Neuron (in vitro differentiated cells): ENCODE measurements around the gene OR6V1.

Experiments
- H2AFZ ChIP-seq: one replicate; pipeline ENCODE4 v1.6.1; 2013; ENCODE audit warnings: low read depth, mild to moderate bottlenecking, inconsistent platforms, low read length, moderate library complexity
- H3K27me3 ChIP-seq: one replicate; pipeline ENCODE4 v1.6.1; 2013; ENCODE audit warnings: low read length; ENCODE audit not compliant: insufficient read depth
- H3K36me3 ChIP-seq: one replicate; pipeline ENCODE4 v1.6.1; 2013; ENCODE audit warnings: low read length; ENCODE audit not compliant: insufficient read depth
- H3K4me1 ChIP-seq: one replicate; pipeline ENCODE4 v1.6.1; 2013; ENCODE audit warnings: low read length; ENCODE audit not compliant: insufficient read depth
- H3K4me3 ChIP-seq: 2 replicates; pipeline ENCODE4 v1.5.1; 2013; ENCODE audit warnings: mild to moderate bottlenecking, low read length, moderate library complexity
- H3K9me3 ChIP-seq: one replicate; pipeline ENCODE4 v1.6.1; 2013; ENCODE audit warnings: low read length

The OR6V1 gene, protein sequence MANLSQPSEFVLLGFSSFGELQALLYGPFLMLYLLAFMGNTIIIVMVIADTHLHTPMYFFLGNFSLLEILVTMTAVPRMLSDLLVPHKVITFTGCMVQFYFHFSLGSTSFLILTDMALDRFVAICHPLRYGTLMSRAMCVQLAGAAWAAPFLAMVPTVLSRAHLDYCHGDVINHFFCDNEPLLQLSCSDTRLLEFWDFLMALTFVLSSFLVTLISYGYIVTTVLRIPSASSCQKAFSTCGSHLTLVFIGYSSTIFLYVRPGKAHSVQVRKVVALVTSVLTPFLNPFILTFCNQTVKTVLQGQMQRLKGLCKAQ

DNA sequence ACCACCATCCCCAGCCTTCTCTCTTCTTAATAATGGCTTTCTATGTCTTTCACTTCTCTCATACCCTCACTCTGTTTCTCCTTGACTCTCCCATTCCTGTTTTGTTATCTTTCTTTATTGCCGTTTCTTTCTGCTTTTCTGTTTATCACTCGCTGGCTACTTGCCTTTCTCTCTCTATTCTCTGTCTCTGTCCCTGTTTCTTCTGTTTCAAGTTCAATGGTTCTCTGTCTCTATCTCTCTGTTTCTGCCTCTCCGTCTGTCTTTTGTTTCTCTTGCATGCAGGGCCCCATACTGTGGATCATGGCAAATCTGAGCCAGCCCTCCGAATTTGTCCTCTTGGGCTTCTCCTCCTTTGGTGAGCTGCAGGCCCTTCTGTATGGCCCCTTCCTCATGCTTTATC, at the start of gene OR6V1:
TSS of gene OR6V1 (plus strand) at position 301 of the 400 bp plus-strand sequence. CDS start at position 301, 0 bp downstream.
- Histone ChIP-seq H2AFZ (no peak within 1 kb of the TSS), H3K27me3 (no peaks in the 10 kb centered on the region), H3K4me1 (no peaks in the 10 kb centered on the region), H3K36me3 (no peaks in the 10 kb centered on the region), H3K4me3 (no peak within 1 kb of the TSS), H3K9me3 (no peaks in the 10 kb centered on the region)

DNA sequence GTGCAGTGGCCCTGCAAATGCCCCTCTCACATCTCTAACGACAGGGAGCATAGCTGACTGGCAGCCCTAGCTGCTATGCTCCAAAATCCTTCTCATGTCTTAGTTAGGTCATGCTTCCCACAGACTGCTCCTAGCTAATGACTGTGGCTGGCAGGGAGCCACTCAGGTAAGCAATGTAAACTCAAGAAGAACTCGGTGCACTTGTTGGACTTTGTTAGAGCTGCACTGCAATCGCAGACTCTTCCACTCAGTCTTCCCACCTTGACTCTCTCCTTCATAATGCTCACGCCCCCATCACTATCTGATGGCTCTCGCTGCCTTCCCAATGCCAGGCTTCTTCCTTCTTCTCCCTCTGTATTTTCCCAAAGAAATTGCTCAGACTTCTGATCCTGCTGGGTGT, 49.2 kb upstream of the OR6V1 start:
- peak overlapping the region; percentile 52 for H2AFZ ChIP-seq
- no peaks in the 10 kb centered on the region for H3K36me3 ChIP-seq
- no peaks in the 10 kb centered on the region for H3K4me1 ChIP-seq
- H3K27me3 ChIP-seq: no peaks in the 10 kb centered on the region
- H3K4me3 ChIP-seq: no peak overlapping the region
- no peaks in the 10 kb centered on the region for H3K9me3 ChIP-seq

DNA sequence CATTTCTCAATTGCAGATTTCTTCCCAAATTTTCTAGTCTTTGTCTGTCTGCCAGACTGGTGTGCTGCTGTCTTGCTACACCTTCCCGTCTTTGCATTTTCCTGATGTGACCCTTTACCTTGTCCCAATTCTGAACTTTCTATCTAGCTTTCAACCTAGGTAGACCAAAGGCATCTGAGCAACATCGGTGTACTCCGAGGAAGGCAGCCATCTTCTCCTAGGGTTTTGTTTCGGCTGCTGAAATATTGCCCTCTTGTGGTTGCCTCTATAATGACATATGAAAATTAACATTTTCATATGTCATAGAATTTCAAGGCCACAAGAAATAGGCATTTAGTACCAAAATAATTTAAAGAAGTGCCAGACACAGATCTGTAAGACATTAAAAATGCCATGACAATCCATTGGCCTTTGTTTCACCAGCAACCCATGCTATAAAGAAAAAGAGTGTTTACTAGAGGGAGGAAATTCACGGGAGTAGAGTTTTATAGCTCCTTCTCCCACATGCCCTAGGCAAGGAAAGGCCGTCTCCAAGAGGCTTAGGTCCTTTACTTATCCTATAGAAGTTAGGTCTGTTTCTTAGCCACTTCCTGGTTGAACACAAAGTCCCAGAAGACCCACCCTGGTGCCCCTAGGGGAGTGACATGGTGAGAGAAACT, 48.6 kb upstream of the OR6V1 start:
- Histone ChIP-seq H2AFZ (peak overlapping the region; percentile 52), H3K4me1 (no peaks in the 10 kb centered on the region), H3K9me3 (no peaks in the 10 kb centered on the region), H3K27me3 (no peaks in the 10 kb centered on the region), H3K36me3 (no peaks in the 10 kb centered on the region), H3K4me3 (no peak overlapping the region)

DNA sequence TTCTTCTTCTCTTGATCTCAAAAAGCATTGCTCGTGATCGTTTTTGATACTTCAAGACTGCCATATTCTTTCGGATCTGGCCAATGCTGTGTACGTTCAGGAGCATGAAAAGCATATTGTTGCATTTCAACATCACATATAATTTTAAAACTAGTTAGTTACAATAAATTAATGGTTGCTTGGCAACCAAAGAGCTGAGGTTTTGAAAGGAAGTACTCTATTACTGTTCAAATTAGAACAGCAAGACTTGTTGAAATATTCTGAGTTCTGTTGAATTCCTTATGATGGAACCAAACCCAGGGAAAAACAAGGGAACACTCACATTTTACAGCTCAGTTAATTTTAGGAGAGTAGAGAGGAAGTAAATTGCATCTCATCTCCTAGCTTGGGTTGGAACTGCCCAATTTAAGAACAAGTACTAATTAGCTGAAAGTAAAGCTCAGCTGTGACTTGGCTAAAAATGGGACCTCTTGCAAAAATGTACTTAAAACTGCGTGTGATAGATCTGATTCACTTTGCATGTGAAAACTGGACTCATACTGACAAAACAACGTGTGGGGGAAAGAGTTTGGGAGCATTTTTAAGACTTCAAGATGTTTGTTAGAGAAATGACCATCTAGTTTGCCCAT, 46.4 kb upstream of the OR6V1 start:
- Histone ChIP-seq H3K36me3 (no peaks in the 10 kb centered on the region), H3K4me1 (no peaks in the 10 kb centered on the region), H3K4me3 (no peak overlapping the region), H3K27me3 (no peaks in the 10 kb centered on the region), H2AFZ (no peak overlapping the region), H3K9me3 (no peaks in the 10 kb centered on the region)

DNA sequence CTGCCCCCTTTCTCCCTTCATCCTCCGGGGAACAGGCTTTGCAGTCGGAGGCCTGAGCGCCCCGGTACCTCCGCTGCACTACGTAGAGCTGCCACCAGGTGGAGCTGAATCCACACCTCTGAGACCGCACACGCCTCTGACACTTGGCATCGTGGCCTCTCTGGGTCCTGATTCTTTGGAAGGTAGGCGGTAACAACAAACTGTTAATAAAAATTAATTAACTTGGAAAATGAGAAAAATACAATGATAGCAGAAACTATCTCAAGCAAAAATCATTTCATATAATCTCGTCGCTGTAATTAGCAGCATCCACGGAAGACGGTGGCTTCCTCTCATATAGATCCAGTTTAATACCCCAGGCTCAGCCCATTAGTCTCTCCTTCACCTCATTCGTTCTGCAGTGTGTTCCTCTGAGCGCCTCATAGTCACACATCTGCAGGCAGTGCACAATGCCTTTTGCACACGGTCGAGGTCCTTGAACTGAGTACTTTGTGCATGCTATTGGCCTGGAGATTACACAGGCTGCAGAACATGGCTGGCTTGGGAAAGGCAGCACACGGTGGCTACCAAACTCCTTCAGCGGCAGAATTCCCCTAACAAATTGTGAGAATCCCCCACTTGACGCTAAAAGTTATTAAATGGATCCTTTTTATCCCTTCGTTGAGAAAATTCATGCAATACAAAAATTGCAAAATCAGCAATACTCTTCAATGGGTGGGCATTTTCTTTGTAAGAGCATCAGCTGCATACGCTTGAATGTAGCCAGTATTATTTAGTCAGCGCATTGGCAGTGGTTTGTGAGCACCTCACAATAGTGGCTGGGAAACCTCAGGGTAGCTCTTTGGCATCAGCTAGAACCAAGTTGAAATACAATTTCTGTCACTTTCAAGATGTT, 43.9 kb upstream of the OR6V1 start:
- no peaks in the 10 kb centered on the region for H3K4me1 ChIP-seq
- no peak overlapping the region for H2AFZ ChIP-seq
- no peak overlapping the region for H3K4me3 ChIP-seq
- H3K9me3 ChIP-seq: no peaks in the 10 kb centered on the region
- no peaks in the 10 kb centered on the region for H3K27me3 ChIP-seq
- H3K36me3 ChIP-seq: no peaks in the 10 kb centered on the region

DNA sequence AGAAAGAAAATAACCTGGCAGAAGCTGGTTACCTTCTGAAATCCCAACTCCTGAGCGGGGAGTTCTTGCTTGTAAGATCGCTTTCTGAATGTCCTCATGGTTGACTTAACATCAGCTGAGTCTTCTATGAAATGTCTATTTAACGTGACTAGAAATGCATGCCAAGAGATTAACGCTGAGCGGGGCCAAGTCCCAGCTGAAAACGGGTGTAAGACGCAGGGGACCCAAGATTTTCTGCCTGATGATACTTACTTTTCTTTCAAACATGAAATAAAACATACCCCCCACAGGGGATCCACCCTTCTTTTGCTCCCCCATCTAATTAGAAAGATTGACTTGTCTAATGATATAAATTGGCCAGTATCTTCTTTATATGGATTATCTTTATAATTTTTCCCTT, 40.1 kb upstream of the OR6V1 start:
- no peaks in the 10 kb centered on the region for H3K36me3 ChIP-seq

DNA sequence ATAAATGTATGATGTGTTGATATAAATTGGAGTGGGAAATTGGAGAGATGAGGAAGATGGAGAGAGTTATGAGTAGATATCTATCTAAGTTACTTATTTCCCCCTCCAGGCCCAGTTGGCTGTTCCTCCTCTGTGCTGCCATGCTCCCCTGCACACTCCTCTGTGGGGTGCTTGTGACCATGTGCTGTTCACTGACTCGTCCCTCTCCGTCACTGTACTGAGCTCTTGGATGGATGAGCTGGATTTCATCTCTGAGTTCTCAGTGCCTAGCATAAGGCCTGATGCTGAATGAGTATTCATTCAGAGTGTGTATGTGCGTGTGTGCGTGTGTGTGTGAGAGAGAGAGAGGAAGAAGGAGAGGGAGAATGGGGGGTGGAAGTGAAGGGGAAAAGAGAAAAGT, 39.7 kb upstream of the OR6V1 start:
- H3K4me3 ChIP-seq: no peak overlapping the region
- H2AFZ ChIP-seq: no peak overlapping the region
- H3K27me3 ChIP-seq: no peaks in the 10 kb centered on the region
- H3K36me3 ChIP-seq: no peaks in the 10 kb centered on the region
- no peaks in the 10 kb centered on the region for H3K4me1 ChIP-seq
- no peaks in the 10 kb centered on the region for H3K9me3 ChIP-seq

More for the DNA sequence above, 40.1 kb upstream of the OR6V1 start:
- no peaks in the 10 kb centered on the region for H3K27me3 ChIP-seq
- H2AFZ ChIP-seq: no peak overlapping the region
- no peaks in the 10 kb centered on the region for H3K9me3 ChIP-seq
- no peak overlapping the region for H3K4me3 ChIP-seq
- H3K4me1 ChIP-seq: no peaks in the 10 kb centered on the region

DNA sequence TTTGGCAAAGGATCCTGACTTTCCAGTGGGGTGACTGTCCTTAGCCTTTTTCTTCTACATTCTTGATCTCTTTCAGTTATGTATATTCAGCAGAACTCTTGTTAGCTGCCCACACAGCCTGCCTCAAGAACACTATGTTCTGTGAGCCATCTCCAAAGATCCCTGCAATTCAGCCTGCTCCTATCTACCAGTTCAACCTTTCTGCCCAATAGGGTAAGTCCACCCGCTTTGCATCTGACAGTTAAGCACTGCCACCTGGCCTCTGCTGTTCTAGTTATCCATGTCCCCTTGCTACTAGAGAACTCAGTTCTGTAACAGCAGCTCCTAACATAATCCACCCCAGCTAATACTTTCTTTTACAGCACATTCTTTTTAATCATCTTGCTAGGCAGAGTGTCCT, 38.7 kb upstream of the OR6V1 start:
- no peaks in the 10 kb centered on the region for H3K9me3 ChIP-seq
- no peaks in the 10 kb centered on the region for H3K4me1 ChIP-seq
- no peaks in the 10 kb centered on the region for H3K27me3 ChIP-seq
- H3K4me3 ChIP-seq: no peak overlapping the region
- H3K36me3 ChIP-seq: no peaks in the 10 kb centered on the region
- H2AFZ ChIP-seq: no peak overlapping the region

DNA sequence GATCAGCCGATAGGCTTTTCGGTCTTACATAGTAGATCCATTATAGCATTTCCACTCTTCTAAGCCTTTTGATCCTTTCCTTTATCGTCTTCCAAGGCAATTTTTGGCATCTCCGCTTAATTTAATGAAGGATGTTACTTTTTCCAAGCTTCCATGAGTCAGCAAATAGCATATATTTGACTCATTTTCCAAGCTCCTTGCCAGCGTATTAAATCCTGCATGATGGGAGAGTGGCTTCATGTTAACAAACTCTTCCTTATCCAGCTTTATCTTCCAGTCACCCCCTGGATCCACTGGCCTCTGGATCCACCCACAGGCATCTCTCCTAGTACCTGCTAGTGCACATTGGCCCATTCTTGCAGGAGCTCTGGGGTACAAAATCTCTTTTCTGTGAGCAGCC, 38.2 kb upstream of the OR6V1 start:
- Histone ChIP-seq H2AFZ (no peak overlapping the region), H3K4me3 (no peak overlapping the region), H3K27me3 (no peaks in the 10 kb centered on the region), H3K9me3 (no peaks in the 10 kb centered on the region), H3K4me1 (no peaks in the 10 kb centered on the region), H3K36me3 (no peaks in the 10 kb centered on the region)

DNA sequence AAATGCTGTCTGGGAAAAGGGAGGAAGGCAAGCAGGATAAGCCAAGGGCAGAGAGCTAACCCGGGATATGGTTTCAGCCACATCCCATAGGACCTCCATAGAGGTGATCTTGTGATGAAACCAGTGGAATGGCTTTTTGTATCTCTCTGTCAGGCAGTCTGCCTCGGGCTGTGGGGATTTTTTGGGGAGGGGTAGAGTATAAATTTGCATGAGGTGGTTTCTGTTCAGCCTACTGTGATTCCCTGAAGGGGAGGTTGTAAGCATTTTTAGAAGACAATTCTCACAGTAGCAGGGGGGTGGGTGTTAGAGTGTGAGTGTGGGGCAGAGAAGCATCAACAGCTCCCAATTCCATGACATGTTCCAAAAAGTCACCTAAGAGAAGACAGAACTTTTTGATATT, 37.1 kb upstream of the OR6V1 start:
- H3K9me3 ChIP-seq: no peaks in the 10 kb centered on the region
- no peaks in the 10 kb centered on the region for H3K4me1 ChIP-seq
- no peak overlapping the region for H3K4me3 ChIP-seq
- no peaks in the 10 kb centered on the region for H3K27me3 ChIP-seq
- H2AFZ ChIP-seq: no peak overlapping the region
- no peaks in the 10 kb centered on the region for H3K36me3 ChIP-seq

DNA sequence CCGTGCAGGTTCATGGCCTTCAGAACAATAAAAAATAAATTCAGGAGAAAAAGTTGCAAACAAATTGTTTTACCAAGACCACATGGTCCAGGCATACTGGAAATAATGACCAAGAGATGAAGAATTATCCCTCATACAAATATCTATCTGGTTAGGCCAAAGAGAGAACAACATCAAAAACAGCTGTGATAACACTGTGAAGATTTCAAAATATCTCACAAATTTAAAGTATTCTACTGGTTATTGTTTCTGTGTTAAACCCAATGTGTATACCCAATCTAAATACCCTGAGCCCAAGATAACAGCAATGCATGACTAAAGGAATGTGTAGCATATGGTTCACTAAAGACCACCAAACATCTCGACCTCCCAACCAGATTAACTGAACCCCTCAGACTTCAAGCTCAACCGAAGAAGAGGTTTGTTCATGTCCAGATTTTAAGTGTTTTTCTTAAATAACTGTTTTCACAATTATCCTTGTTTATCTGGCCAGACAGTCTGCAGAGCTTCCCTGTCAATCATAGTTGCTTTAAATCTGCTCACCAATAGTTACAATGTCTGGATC, 36.1 kb upstream of the OR6V1 start:
- no peaks in the 10 kb centered on the region for H3K27me3 ChIP-seq
- no peaks in the 10 kb centered on the region for H3K4me1 ChIP-seq
- H3K36me3 ChIP-seq: no peaks in the 10 kb centered on the region
- no peaks in the 10 kb centered on the region for H3K9me3 ChIP-seq
- no peak overlapping the region for H3K4me3 ChIP-seq
- no peak overlapping the region for H2AFZ ChIP-seq

DNA sequence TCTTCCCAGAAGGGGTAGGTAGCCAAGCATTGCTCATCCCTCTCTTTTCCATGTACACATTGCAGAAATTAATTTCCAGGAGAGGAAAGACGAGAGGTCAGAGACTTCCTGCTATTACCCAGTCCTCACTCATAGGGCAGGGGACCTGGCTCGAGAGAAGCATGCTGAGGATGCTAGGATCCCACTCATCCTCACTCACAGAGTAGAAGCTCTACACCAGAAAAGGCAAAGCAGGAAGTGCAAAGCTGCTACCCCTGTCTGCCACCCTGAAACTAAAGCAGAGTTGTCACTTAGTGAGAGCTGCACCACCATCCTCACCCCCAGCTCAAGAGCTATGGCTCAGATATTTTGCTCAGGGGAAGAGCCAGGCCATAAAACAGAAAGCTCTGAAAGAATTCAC, 35.1 kb upstream of the OR6V1 start:
- Histone ChIP-seq H3K36me3 (no peaks in the 10 kb centered on the region), H3K4me1 (no peaks in the 10 kb centered on the region), H3K9me3 (no peaks in the 10 kb centered on the region), H3K4me3 (no peak overlapping the region), H3K27me3 (no peaks in the 10 kb centered on the region), H2AFZ (no peak overlapping the region)
